ENCODE data around the gene ANO7. TPM values are rescaled to one million over a fixed set of nuclear protein-coding genes. Genes with fewer than 3 reads are reported as not detected.
A peak's percentile ranks its signal among the peaks of the same experiment; 100 is the strongest.

The ANO7 gene
- total RNA-seq, 1 experiment from 2014 or later: 0.19 TPM

DNA sequence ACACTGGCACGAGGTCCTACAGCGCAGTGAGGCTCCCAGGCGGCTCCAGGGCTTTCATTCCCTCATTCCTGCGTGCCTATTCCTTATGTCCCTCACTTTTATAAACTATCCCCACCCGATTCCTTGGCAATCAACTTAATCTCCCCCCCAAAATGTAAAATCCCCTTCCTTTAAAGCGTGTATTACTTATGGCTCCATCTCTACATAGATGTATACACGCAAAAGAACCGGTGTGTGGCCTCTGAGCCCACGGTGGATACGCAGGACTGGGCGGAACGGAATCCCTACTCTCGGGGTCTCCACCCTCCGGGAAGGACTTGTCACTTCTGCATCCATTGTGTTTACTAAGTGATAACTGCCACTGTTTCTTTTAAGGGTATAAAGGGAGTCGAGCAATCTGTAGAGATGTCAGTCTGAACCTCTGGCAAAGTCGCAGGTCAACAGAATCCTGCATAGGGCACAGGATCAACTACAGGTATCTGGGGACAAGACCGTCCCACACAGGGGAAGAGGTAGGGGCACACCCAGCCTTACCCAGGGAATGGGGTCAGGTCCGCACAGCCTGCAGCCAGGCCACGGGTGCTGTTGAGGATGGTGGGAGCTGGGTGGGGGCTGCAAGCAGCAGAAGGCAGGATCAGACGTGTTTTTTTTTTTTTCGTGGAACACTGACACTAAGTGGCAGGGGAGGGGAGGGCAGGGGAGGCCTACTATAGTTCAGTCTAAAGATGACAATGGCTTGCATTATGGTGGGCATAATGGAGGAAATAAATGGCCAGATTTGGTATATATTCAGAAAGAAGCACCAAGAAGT lies 84.9 kb downstream of the ANO7 start:
- H2AFZ ChIP-seq (ENCODE audit: low read length): no peak overlapping the region
- H3K9me3 ChIP-seq (ENCODE audit: low read length): no peaks in the 10 kb centered on the region
- no peak overlapping the region for H3K27ac ChIP-seq (ENCODE audit: low read length)
- H3K4me1 ChIP-seq (ENCODE audit: low read length): peaks cover 23% of the 10 kb centered on the region
- H3K4me2 ChIP-seq (ENCODE audit: low read depth, low read length, poor library complexity, severe bottlenecking): peak overlapping the region; percentile 79
- H3K9me2 ChIP-seq (replicated peaks; ENCODE audit: insufficient read depth, low read length): no peaks in the 10 kb centered on the region
- DNase-seq: no peak
- peaks cover 80% of the 10 kb centered on the region for H3K79me2 ChIP-seq (ENCODE audit: low read length)
- peak overlapping the region; percentile 70 for H3K4me3 ChIP-seq (ENCODE audit: low read length)
- no peaks in the 10 kb centered on the region for H3K27me3 ChIP-seq (ENCODE audit: low read length)
- H4K20me1 ChIP-seq (ENCODE audit: insufficient read depth, low read depth, low read length): peaks cover 68% of the 10 kb centered on the region
- H3K36me3 ChIP-seq (ENCODE audit: insufficient read depth, low read length): no peaks in the 10 kb centered on the region; the same call in 1 of the 2 replicates
- H3K9ac ChIP-seq (ENCODE audit: low read length): peak overlapping the region; percentile 63

DNA sequence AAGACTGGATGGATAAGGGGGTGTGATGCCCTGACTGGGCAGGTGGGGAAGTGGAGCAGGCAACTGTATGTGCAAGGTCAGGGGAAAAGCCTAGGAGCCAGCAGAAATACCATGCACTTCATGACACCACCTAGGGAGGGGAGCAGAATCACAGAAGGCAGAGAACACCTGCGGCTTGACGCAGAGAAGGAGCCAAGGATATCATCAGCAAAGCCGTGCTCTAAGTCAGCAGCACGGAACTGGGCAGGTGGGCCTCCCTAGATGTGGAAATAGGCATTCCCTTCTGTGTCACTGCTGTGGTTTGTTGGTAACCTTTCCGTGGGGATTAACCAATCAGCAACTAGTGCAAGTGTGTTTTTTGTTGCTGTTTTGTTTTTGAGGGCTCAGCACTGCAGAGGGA lies 85.7 kb downstream of the ANO7 start:
- Histone ChIP-seq H3K4me2 (ENCODE audit: low read depth, low read length, poor library complexity, severe bottlenecking) (no peak overlapping the region), H3K9me3 (ENCODE audit: low read length) (no peaks in the 10 kb centered on the region), H2AFZ (ENCODE audit: low read length) (no peak overlapping the region), H3K9me2 (replicated peaks; ENCODE audit: insufficient read depth, low read length) (no peaks in the 10 kb centered on the region), H3K36me3 (ENCODE audit: insufficient read depth, low read length) (no peaks in the 10 kb centered on the region), H3K79me2 (ENCODE audit: low read length) (peaks cover 75% of the 10 kb centered on the region), H3K27me3 (ENCODE audit: low read length) (no peaks in the 10 kb centered on the region), H3K4me3 (ENCODE audit: low read length) (no peak overlapping the region), H3K9ac (ENCODE audit: low read length) (no peak overlapping the region), H3K4me1 (ENCODE audit: low read length) (peaks cover 23% of the 10 kb centered on the region), H3K27ac (ENCODE audit: low read length) (no peak overlapping the region), H4K20me1 (ENCODE audit: insufficient read depth, low read depth, low read length) (peaks cover 66% of the 10 kb centered on the region)
- no peak for DNase-seq

Other genes starting within 250 kb of the ANO7 start
- 1.9 and 25.3 TPM in 2 replicates for gene SNED1, start 190.1 kb upstream of the ANO7 start, total RNA-seq (2014; rRNA removed; shearing (Covaris generic); ENCODE audit: low replicate concordance)
- gene MTERF4, start 86.4 kb upstream of the ANO7 start, total RNA-seq (2014; rRNA removed; shearing (Covaris generic); ENCODE audit: low replicate concordance): 45.1 and 49.5 TPM in 2 replicates
- gene PASK, start 39.2 kb upstream of the ANO7 start, total RNA-seq (2014; rRNA removed; shearing (Covaris generic); ENCODE audit: low replicate concordance): 17.0 and 23.9 TPM in 2 replicates
- 39.5 and 54.4 TPM in 2 replicates for gene PPP1R7, start 38.2 kb upstream of the ANO7 start, total RNA-seq (2014; rRNA removed; shearing (Covaris generic); ENCODE audit: low replicate concordance)
- 141 and 167 TPM in 2 replicates for gene HDLBP, start 127.0 kb downstream of the ANO7 start, total RNA-seq (2014; rRNA removed; shearing (Covaris generic); ENCODE audit: low replicate concordance)
- 208 and 281 TPM in 2 replicates for gene SEPTIN2, start 127.2 kb downstream of the ANO7 start, total RNA-seq (2014; rRNA removed; shearing (Covaris generic); ENCODE audit: low replicate concordance)
- 30.5 and 40.0 TPM in 2 replicates for gene FARP2, start 167.6 kb downstream of the ANO7 start, total RNA-seq (2014; rRNA removed; shearing (Covaris generic); ENCODE audit: low replicate concordance)

All from Karpas-422 (cell line).